Endothelial cell of umbilical vein (primary cell): ENCODE measurements around the gene CDX2. TPM values are rescaled to one million over a fixed set of nuclear protein-coding genes. Genes with fewer than 3 reads are reported as not detected.

Source experiments
- BruUV-seq: library from RNA; stranded (reverse); fragments of 400-500 nt; replicated peaks from 2 replicates; lab custom pipeline; 2021; lab: Mats Ljungman, UMichigan
- CTCF ChIA-PET: fragments of 300-600, 350-600 bp; sonication (Branson Sonifier 250); formaldehyde crosslinking; loops from one replicate; lab custom pipeline; 2021; ENCODE audit warnings: antibody characterized with exemption, inconsistent platforms; lab: Charles Lee
- POLR2A ChIA-PET: fragments of 300-600, 350-600 bp; sonication (Branson Sonifier 250); formaldehyde crosslinking; loops from one replicate; lab custom pipeline; 2021; ENCODE audit warnings: antibody characterized with exemption, inconsistent platforms; lab: Charles Lee
- DNase-seq: peaks from one replicate; pipeline ENCODE4 v3.0.0-alpha.2; 2011; ENCODE audit warnings: low read depth, low spot score
- FAIRE-seq: peaks from 2 replicates; lab custom pipeline; 2011; peaks lifted over from hg19 to GRCh38; lab: Jason Lieb, UNC
- H2AFZ ChIP-seq: 2 replicates; pipeline ENCODE4 v1.6.0; 2012; ENCODE audit warnings: low read depth, low read length, control low read depth, inconsistent platforms
- H3K27ac ChIP-seq: 2 replicates; pipeline ENCODE4 v1.5.1; 2011; ENCODE audit warnings: low read depth, mild to moderate bottlenecking, control low read depth, low read length, moderate library complexity; ENCODE audit not compliant: insufficient read depth
- H3K27me3 ChIP-seq, 2 experiments: 2 replicates each; pipeline versions ENCODE4 v1.6.0 to v1.6.1; 2011; ENCODE audit warnings: low read length in 2 of 2, mixed read lengths in 1 of 2; ENCODE audit not compliant: control insufficient read depth in 2 of 2, insufficient read depth in 2 of 2
- H3K36me3 ChIP-seq, 2 experiments: 2 replicates in 1 of 2; 3 replicates in 1 of 2; pipeline ENCODE4 v1.5.1; 2011; ENCODE audit warnings: low read length in 2 of 2, mild to moderate bottlenecking in 1 of 2, moderate library complexity in 1 of 2; ENCODE audit not compliant: control insufficient read depth in 2 of 2, insufficient read depth in 2 of 2; ENCODE audit errors: extremely low read depth in 1 of 2
- H3K4me1 ChIP-seq: 3 replicates; pipeline ENCODE4 v1.5.1; 2011; ENCODE audit warnings: mild to moderate bottlenecking, low read length; ENCODE audit not compliant: control insufficient read depth, insufficient read depth; ENCODE audit errors: extremely low read depth
- H3K4me2 ChIP-seq: 2 replicates; pipeline ENCODE4 v1.6.1; 2011; ENCODE audit warnings: low read length, control low read depth, mixed read lengths; ENCODE audit not compliant: insufficient read depth
- H3K4me3 ChIP-seq, 3 experiments: fragments of 200-600 bp in 1 of 3; sonication (generic), shearing (Covaris generic) in 1 of 3; replicated peaks in 1 of 3; 2 replicates each; pipeline ENCODE4 v1.5.1; 2011 to 2016; ENCODE audit warnings: control low read depth in 3 of 3, low read length in 3 of 3, mild to moderate bottlenecking in 2 of 3, inconsistent platforms in 1 of 3, low read depth in 1 of 3, moderate library complexity in 1 of 3; ENCODE audit not compliant: insufficient read depth in 1 of 3
- H3K79me2 ChIP-seq: 2 replicates; pipeline ENCODE4 v1.6.0; 2012; ENCODE audit warnings: low read length, inconsistent platforms; ENCODE audit not compliant: control insufficient read depth, insufficient read depth
- H3K9ac ChIP-seq: replicated peaks from 2 replicates; pipeline ENCODE3; 2011; ENCODE audit warnings: low read length, control low read depth; ENCODE audit not compliant: insufficient read depth; ENCODE audit errors: extremely low read depth
- H3K9me1 ChIP-seq: replicated peaks from 3 replicates; pipeline ENCODE4 v1.6.0; 2011; ENCODE audit warnings: mild to moderate bottlenecking, low read length; ENCODE audit not compliant: control insufficient read depth, insufficient read depth; ENCODE audit errors: extremely low read depth
- H3K9me3 ChIP-seq: replicated peaks from 2 replicates; pipeline ENCODE4 v1.5.1; 2012; ENCODE audit warnings: low read length, inconsistent platforms; ENCODE audit not compliant: control insufficient read depth, insufficient read depth
- H4K20me1 ChIP-seq: replicated peaks from 2 replicates; pipeline ENCODE3; 2011; ENCODE audit warnings: mild to moderate bottlenecking, low read length; ENCODE audit not compliant: control insufficient read depth, insufficient read depth; ENCODE audit errors: extremely low read depth
- EZH2 ChIP-seq: IDR thresholded peaks from 2 replicates; pipeline ENCODE4 v1.6.1; 2012; ENCODE audit warnings: borderline replicate concordance, low read depth, mild to moderate bottlenecking, moderate library complexity, low read length, inconsistent platforms; ENCODE audit not compliant: severe bottlenecking
- FOS ChIP-seq: IDR thresholded peaks from 2 replicates; pipeline ENCODE4 v1.6.1; 2011; ENCODE audit warnings: mild to moderate bottlenecking, low read length, moderate library complexity, borderline replicate concordance; ENCODE audit not compliant: insufficient read depth
- GATA2 ChIP-seq: IDR thresholded peaks from 2 replicates; pipeline ENCODE4 v1.7.0; 2011; ENCODE audit warnings: low read depth, mild to moderate bottlenecking, moderate library complexity, mixed read lengths, low read length; ENCODE audit not compliant: insufficient read length, insufficient read depth
- JUN ChIP-seq: IDR thresholded peaks from 2 replicates; pipeline ENCODE4 v1.6.1; 2011; ENCODE audit warnings: borderline replicate concordance, low read depth; ENCODE audit not compliant: insufficient read length, insufficient read depth
- MYC ChIP-seq: IDR thresholded peaks from one replicate; pipeline ENCODE4 v1.6.1; 2011; ENCODE audit warnings: mild to moderate bottlenecking, low read depth, low read length
- POLR2A ChIP-seq: IDR thresholded peaks from 2 replicates; pipeline ENCODE4 v1.6.1; 2012; ENCODE audit warnings: low read depth, mild to moderate bottlenecking, control low read depth, low read length
- POLR2AphosphoS5 ChIP-seq: IDR thresholded peaks from 2 replicates; pipeline ENCODE4 v1.6.1; 2012; ENCODE audit warnings: low read depth, mild to moderate bottlenecking, control low read depth, low read length, moderate library complexity; ENCODE audit not compliant: insufficient read depth
- dilution Hi-C: fragments of 300-500 bp; cut with MboI; formaldehyde crosslinking; loops from one replicate; pipeline ENCODE4 v1.15.0; 2019; ENCODE audit warnings: low sequenced_read_pairs; ENCODE audit not compliant: extremely low pct_ligation_motif_present
- intact Hi-C: fragments of 100-400 bp; cut with micrococcal nuclease; formaldehyde crosslinking; loops from one replicate; pipeline ENCODE4 v1.10.0; 2022
- polyA plus RNA-seq, 4 experiments: library from polyadenylated mRNA; depleted of rRNA in 3 of 4; stranded (reverse) in 3 of 4; unstranded in 1 of 4; fragments of >200 nt; gene quantifications; 2 replicates each; pipeline versions ENCODE4 v1.2.1 to v1.2.3, GENCODE V29; 2011 to 2012; ENCODE audit warnings: missing spikeins in 1 of 4
- total RNA-seq: library from RNA; stranded (reverse); gene quantifications from 2 replicates; pipeline ENCODE4 v1.2.3, GENCODE V29; 2021
- TF ChIP-seq, protein P1 (sequence below), 2 donors: IDR thresholded peaks; 1 replicate in 1 of 2; 2 replicates in 1 of 2; pipeline ENCODE4 v1.5.1; 2011; ENCODE audit warnings: low read length in 2 of 2, mild to moderate bottlenecking in 2 of 2, moderate library complexity in 2 of 2, control low read depth in 1 of 2, inconsistent platforms in 1 of 2, low read depth in 1 of 2; ENCODE audit not compliant: insufficient read depth in 1 of 2; ENCODE audit errors: extremely low read depth in 1 of 2
- TF ChIP-seq, protein P2 (sequence below): IDR thresholded peaks from 2 replicates; pipeline ENCODE4 v1.6.1; 2011; ENCODE audit not compliant: insufficient read depth, insufficient read length

The CDX2 gene
- total and polyA plus RNA-seq, 2 donors (not counting 3 experiments of a cell fraction or from before 2014, with no cell fraction given): not detected

DNA sequence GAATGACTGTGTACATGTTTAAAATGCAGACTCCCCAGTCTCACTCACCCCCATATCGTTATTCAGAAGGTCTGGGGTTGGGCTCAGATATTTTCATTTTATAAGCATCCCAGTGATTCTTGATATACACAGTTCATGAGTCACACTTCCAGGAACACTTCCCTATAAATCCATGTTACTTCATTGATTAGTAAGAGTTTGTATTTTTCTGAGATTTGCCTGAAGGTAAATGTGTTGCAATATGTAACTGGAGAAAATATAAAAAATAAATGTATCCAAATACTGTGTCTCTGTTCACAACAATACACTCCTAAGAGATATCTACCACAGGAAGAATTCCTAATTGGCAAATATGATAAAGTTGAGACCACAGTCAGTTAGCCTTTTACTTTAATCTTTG lies 56.0 kb downstream of the CDX2 start:
- Histone ChIP-seq H2AFZ (no peak overlapping the region), H3K9me1 (no peaks in the 10 kb centered on the region), H3K4me1 (peaks cover 5% of the 10 kb centered on the region), H3K27me3 (peaks cover 32 to 44% of the 10 kb centered on the region in 2 experiments), H3K36me3 (no peaks in the 10 kb centered on the region), H3K9ac (no peak overlapping the region), H4K20me1 (no peaks in the 10 kb centered on the region), H3K79me2 (no peaks in the 10 kb centered on the region), H3K27ac (no peak overlapping the region), H3K9me3 (no peaks in the 10 kb centered on the region), H3K4me3 (no peak overlapping the region), H3K4me2 (no peak overlapping the region)
- TF ChIP-seq FOS (no peak), POLR2AphosphoS5 (no peak), POLR2A (no peak), JUN (no peak), EZH2 (no peak), GATA2 (no peak), MYC (no peak)
- TF ChIP-seq, protein P1, sequence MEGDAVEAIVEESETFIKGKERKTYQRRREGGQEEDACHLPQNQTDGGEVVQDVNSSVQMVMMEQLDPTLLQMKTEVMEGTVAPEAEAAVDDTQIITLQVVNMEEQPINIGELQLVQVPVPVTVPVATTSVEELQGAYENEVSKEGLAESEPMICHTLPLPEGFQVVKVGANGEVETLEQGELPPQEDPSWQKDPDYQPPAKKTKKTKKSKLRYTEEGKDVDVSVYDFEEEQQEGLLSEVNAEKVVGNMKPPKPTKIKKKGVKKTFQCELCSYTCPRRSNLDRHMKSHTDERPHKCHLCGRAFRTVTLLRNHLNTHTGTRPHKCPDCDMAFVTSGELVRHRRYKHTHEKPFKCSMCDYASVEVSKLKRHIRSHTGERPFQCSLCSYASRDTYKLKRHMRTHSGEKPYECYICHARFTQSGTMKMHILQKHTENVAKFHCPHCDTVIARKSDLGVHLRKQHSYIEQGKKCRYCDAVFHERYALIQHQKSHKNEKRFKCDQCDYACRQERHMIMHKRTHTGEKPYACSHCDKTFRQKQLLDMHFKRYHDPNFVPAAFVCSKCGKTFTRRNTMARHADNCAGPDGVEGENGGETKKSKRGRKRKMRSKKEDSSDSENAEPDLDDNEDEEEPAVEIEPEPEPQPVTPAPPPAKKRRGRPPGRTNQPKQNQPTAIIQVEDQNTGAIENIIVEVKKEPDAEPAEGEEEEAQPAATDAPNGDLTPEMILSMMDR (IDR thresholded peaks at IDR 0.05; ENCODE audit: extremely low read depth in 1 of 2, insufficient read depth in 1 of 2, low read depth in 1 of 2, low read length in 2 of 2): no peak
- TF ChIP-seq, protein P2, sequence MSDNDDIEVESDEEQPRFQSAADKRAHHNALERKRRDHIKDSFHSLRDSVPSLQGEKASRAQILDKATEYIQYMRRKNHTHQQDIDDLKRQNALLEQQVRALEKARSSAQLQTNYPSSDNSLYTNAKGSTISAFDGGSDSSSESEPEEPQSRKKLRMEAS: no peak
- CTCF ChIA-PET: no interaction called here
- FAIRE-seq: no peak
- POLR2A ChIA-PET: no interaction called here
- intact Hi-C loops: no loop called here
- BruUV-seq: no TSS peak
- dilution Hi-C loops: no loop called here
- no peak for DNase-seq
